NCI-H2171 (cell line): ENCODE measurements around the gene THSD7B.
"Not testable (repeated sequence)": the region's sequence is repeated elsewhere in the genome, so short reads cannot be mapped to it uniquely, and the experiment has no call there.

Experiments used
- DNase-seq: peaks from one replicate; lab custom pipeline; 2025; lab: John Stamatoyannopoulos, UW

THSD7B gene

DNA sequence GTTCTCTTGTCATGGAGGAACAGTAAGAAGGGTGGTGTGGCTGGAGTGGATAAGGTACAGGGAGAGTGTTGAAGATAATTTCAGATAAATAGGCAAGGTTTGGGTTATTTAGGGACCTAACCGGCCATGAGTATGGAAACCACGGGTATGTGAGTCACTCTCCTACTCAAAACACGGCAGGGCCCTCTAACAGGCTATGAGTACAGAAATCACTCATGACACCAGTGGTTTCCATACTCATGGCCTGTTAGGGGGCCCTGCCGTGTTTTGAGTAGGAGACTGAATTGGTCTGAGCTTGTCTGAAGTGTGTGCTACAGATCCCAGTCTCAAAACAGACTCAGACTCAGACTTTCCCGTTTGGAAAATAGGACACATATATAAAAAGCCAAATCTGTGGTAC, 770.6 kb downstream of the THSD7B start:
- no peak for DNase-seq

DNA sequence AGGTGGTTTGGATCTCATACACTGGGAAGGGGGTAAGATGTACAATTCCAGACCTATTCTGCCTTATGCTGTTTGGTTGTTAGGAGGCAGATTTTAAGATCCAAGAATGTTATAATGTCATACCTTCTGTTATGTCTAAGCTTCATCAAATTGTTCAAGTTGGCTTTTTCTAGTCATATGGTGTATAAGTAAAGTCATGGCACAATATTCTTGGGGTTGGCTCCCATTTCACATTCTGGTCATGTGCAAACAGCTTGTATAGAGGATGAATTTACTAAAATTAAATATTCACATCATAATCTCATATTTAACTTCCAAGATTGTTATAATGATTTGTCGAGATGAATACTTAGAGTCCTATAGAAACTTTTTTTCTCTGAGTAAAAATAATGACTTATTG, 774.0 kb downstream of the THSD7B start:
- no peak for DNase-seq

DNA sequence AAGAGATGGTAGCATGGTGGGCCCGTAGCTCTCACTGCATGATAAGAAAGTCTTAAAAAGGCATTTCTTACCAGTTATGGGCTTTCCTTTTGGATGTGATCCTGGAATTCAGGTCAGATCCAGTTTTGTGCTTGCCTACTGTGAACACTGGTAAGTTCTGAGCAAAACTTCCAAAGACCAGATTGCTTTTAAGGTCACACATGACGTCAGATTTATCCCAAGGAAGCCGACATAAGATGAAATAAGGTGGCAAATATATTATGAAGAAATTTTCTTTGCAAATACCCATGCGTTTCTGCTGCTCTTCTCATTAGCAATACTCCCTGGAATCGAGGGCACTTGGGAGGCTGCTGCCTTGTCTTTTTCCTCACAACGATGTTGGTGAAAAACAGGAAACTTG, 782.5 kb downstream of the THSD7B start:
- DNase-seq: no peak

DNA sequence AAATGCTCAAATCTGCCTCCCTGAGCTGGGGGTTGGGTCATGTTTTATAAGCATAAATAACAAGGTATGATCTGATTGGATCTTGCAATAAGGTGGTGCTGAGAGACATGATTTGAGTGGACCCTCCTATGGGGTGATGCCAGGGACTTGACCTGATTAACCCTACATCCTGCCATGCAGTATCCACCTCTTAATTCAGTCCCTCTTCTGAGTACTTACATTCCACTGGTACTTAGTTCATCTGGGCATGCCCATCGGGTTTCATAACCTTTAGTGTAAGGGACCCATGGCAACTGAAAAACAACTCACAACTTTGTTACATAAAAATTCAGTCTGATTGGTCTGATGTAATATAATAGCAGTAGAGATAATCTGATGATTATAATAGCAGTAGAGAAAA, 801.0 kb downstream of the THSD7B start:
- DNase-seq: no peak

DNA sequence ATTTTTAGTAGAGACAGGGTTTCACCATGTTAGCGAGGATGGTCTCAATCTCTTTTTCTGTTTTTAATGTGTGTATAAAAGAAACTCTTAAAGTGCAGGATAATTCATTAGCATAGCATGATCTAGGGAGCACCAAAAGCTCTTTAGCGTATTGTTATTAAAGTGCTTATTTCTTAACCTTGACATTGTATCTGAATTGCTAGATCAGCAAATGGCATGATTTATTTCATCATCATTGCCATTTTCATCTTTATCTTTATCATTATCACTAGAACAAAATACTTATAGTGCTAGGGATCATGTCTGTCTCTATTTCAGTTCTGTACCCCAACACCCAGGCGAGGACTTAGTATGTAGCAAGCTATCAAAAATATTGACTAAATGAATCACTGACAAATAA, 805.1 kb downstream of the THSD7B start:
- no peak for DNase-seq

DNA sequence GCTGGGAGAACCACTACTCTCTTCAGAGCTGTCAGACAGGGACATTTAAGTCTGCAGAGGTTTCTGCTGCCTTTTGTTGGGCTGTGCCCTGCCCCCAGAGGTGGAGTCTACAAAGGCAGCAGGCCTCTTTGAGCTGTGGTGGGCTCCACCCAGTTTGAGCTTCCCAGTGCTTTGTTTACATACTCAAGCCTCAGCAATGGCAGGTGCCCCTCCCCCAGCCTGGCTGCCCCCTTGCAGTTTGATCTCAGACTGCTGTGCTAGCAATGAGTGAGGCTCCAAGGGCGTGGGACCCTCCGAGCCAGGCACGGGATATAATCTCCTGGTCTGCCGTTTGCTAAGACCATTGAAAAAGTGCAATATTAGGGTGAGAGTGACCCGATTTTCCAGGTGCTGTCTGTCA, 822.5 kb downstream of the THSD7B start:
- DNase-seq: not testable (repeated sequence)

DNA sequence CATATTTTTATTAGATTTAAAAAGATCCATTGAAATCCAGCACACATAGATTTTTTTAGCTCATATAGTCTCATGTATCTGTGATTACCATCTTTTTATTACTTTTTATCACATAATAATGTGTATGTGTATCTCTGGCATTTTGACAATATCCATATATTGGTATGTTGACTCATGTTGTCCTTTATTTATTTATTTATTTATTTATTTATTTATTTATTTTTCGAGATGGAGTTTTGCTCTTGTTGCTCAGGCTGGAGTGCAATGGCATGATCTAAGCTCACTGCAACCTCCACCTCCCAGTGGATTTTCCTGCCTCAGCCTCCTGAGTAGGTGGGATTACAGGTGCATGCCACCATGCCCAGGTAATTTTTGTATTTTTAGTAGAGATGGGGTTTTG, 823.2 kb downstream of the THSD7B start:
- DNase-seq: not testable (repeated sequence)

DNA sequence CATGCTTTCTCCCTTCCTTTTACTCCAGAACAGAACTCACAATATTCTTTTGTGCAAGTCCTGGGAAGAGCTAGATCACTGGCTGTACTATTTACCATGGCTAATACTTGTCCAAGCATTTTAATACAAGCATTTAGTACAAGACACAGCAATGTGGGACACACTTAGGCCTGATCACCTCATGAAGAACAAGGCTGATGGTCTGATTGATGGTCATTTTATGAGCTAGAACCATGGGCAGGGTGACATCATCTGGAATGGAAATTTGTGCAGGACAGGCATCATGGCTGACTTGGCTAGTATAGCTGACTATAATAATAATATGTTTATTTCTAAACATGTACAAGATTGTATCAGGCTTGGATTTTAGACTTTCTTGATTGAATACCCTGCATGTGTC, 824.8 kb downstream of the THSD7B start:
- DNase-seq: no peak

DNA sequence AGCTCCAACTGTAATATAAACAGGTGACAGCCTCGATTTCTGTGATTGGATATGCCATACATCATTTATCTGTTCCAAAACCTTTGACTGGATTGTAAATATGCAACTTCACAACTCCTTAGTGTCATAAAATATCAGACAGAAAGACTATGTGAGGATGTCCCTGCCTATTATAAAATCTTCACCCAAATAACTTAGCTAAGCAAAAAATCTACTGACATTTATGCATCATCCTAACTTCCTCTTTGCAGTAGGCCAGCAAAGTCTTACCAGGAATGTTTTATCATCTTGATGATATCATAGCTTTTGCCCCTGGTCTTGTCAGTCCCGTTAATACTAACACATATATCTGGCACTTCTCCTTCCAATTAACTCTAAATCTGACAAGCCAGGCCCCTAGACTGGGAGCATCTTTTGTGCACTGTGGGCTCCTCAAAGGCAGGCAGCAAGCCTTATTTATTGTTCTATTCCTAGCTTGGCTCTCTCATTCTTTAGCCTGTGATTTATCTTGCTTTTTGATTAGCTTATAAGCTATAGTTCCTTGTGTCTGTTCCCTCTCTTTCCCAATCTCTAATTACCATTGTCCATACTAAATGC, 842.5 kb downstream of the THSD7B start:
- DNase-seq: no peak

DNA sequence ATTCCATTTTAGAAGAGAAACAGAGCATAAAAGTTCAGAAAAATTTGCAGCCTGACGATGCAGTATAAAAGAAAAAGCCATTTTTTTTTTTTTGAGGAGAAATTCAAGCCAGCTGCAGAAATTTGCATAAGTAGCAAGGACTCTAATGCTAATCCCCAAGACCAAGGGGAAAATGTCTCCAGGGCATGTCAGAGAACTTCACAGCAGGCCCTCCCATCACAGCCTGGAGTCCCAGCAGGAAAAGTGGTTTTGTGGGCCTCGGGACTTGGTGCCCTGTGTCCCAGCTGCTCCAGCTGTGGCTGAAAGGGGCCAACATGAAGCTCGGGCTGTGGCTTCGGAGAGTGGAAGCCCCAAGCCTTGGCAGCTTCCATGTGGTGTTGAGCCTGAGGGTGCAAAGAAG, 873.6 kb downstream of the THSD7B start:
- DNase-seq: no peak

DNA sequence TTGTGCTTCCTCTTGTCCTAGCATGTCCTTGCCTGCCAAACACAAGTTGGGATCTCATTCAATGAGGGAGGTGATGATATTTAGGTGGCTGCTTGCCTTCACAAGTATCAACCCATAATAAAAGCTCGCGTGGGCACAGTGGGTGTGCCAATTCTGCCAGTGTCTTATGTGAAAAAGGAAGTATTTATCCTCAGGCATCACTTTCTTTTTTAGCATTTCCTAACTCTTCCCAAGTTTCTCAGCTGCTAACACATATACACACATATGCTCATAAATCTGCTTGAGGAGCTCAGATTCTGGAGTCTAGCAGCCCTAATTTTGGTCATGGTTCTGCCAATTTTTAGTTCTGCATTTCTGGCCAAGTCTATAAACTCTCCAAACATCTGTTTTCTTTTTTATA, 879.4 kb downstream of the THSD7B start:
- no peak for DNase-seq

DNA sequence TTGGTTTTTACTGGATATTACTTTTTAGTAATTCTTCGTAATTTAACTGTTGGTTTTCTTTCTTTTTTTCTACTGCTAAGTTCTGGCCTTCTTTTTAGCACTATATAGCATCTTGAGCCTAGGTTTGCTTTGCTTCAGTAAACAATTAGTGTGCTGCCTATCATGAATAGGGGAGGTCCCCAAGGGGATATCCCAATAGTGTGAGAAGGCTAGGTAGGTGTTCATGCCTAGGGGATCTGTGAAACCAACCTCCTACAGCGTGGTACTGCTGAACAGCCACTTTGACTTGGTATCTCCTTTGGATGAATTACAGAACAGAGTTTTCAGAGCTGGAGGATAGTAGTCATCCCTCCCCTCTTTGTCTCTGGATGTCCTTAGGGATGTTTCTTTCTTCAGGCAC, 888.7 kb downstream of the THSD7B start:
- no peak for DNase-seq

DNA sequence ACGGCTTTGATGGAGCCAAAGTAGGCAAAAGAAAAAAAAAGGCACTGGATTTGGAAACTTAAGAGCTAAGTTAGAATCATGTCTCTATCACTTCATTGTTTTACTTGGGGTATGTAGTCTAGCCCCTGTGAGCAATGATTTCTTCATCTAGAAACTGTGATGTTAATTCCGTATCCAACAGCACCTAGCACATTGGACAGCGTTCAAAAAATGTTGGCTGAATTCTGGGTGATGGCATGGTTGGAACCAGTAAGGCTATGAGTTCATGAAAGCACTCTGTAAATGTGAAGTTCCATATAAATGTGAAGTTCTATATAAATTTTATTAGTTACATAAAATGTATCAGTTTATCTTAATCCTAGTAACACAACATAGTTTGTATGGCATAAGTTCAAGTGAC, 890.5 kb downstream of the THSD7B start:
- DNase-seq: no peak

DNA sequence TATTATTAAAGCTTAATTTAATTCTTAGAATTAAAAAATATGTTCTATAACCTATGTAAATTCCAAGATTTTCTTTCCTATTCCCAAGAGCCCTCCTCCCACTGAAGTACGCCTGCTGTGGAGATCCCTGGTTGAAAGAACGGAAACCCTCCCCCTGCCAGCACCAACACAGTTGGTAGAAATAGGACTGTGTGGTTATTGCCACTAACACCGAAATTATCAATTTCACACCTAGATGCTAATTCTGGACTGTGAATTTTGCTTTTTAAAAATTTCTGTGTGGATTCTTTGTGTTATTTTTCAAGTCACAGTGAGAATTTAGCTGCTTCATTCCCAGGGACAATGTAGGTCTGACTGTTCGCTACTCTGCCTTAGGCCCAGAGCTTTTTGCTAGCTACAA, 893.1 kb downstream of the THSD7B start:
- no peak for DNase-seq

DNA sequence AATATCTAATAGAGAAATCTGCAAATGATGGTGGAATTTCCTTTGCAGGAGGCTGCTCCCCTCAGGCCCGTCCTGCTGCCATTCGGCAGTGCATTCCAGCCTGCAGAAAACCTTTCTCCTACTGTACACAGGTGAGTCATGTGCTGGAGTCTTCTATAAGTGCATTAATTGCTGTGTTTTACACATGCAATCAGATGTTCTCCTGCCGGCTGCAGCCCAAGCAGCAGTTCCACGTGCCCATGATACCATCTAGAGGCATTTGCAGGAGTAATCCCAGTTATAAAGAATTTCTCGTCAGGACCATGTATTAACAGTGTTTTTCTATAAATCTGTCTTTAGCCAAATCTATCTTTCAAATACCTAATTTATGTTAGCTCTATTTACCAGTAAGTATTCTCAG, 894.3 kb downstream of the THSD7B start:
- peak; percentile 30 for DNase-seq

DNA sequence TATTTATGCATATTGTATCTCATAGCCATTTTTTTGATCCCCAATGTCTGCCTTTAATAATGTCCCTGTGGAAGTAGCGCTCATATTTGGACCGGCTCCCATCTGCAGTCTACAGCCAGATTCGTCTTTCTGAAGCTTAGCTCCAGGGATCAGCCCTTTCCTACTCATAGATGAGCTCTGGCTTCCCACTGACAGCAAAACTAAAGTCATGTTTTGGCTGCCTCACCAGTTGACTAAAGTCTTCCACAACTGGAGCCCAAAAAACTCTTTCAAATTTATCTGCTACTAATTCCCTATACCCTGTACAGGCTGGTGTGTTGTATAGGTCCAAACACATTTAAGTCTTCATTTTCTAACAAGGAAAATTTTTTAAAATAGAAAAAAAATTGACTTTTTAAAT, 904.8 kb downstream of the THSD7B start:
- DNase-seq: no peak

DNA sequence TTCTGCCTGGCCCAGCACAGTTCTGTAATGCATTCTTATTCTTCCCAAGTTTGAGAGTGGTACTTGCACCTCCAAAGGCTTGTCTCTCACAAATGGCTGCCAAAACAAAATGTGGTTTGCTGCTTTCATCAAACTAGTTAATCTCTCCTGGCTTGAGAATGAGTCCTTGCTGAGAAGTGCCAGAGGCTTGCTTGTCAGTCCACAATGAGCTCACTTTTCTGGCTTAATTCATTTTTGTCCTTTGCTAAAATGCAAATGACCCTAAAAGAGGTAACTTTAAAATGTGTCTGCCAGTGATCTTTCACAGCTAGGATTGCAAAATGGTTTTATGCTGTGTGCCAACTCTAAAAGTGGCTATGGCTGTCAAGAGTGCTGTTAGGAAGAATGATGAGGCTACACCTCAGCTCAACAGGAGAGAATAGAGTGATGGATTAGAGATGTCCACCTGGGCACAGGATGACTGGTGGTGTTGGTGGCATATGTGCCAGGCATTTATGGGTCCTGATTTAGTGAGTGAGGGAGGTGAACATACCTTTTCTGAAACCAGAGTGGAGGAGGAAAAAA, 907.7 kb downstream of the THSD7B start:
- DNase-seq: no peak

DNA sequence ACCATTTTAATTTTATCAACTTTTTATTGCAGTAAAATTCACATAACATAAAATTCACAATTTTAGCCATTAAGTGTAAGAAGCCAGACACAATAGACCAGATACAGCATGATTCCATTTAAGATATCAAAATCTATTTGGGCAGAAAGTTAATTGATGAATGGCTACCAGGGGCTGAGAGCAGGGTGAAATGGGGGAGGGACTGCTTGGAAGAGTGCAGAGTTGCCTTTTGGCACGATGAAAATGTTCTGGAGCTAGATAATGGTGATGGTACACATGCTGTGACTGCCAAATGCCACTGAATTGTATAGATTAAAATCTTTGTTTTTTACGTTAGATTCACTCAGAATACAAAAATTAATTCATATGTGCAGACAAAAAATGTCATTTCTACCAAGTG, 909.6 kb downstream of the THSD7B start:
- DNase-seq: no peak

DNA sequence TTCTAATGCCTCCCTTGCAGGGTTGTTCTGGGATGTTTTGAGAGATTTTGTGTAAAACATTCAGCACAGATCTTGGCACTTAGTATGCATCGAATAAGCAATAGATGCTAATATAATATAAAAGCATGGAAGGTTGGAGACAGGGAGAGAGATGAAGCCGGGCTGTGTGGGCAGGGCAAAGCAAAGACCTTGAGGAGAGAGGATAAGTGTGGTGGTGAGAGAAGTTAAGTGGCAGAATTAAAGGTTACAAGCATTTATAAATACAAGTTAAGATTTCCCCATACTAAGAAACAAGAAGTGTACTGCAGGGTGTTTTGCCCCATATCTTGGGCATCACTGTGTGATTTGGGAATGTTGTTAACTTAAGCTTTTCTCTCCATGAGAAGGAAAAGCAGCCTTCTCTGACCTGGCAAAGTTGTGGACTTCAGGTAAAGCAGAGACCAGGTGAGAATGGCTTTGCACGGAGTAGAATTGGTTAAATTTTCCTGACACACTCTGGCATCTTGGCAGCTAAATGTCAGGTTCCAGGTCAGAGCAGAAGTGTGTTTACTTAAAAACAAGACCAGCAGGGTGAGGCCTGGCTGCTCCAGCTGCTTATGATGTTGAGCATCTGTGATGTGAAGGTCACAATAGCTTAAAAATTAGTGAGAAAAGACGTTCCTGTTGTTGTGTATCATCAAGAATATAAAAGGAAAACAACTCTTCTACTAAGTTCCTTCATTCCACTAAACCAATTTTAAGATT, 910.4 kb downstream of the THSD7B start:
- peak; percentile 15 for DNase-seq

DNA sequence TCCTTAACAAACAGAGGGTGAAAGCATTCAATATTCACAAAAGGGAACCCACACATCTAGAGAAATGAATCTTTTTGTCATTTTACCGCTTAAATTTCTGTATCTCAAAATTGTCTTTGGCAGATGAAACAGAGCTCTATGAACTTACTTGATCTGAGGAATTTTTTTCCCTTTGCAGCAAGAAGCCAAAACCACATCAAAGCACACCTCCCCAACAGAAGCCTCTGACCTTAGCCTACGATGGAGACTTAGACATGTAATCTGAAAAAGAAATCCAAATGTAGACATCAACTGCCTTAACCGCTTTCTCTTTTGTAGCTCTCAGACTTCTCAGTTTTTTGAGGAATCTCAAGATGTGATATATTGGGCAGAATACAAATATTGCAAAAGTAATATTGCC, 911.0 kb downstream of the THSD7B start:
- no peak for DNase-seq

DNA sequence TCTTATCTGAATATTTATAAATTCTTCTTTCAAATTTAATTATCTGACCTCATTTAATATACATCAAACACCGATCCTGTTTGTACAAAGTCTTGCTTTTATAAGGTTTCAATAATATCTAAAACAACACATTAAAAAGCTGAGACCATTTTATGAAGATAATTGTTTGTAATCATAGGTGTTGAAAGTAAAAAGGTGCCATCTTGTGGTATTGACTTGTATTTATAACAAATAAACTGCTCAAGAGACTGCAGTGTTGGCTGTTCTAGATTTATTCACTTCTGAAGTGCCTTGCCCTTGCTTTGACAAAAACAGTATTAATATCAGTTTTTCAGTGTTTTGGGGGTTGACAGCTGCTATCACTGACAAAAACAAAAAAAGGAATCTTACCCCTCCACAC, 912.1 kb downstream of the THSD7B start:
- no peak for DNase-seq

DNA sequence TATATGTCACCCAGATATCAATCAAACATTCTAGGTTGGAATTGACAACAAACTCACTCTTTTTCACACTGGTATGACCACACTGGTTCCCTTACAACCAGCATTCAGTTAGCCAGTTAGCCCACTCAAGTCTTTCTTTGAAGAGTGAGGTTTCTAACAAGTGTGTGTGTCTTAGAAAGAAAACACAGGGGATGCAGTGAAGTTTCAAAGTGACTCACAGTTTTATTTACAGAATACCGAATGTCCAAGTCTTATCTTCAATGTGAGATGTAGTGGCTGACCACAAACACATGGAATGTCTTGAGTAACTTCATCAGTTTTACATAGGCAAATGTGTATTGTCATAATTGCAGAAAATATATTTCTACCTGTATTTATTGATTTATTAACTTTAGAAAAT, 924.2 kb downstream of the THSD7B start:
- DNase-seq: no peak

DNA sequence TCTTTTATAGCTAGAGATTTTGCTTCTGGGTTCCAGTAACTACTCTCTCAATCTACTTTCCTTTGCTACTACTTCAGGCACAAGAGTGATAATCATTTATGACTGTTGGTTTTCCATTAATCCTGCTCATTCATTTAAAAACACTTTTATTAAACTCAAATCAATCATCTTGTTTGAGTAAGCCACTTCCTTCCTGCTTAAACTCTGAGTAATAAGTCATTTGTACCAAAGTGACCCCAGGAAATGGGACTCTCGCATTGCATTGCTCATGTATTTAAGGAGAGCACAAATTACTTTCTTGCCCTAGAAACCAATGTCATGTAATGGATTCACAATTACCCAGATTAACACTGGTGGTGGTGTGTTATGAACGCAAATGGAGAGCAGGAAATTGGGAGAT, 928.2 kb downstream of the THSD7B start:
- no peak for DNase-seq

DNA sequence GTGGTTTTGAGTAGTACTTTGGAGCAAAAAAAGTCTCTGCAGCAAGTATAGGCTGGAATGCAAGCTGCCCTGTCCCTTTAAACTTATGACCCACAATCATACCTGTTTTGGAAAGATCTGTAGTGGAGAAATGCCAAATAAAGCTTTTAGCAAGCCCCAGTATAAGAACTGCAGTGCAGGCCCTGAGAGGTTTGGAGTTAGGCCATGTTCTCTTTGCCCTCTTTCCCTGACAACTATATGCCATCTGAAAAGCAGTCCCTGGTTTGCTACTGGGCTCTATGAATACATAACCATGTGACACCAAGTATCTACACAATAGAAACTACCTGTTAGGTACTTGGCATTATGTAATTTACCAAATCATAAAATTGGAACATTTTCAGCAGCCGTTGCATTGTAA, 931.6 kb downstream of the THSD7B start:
- DNase-seq: no peak
